Thyroid gland (tissue), 4 donors: ENCODE data around the gene TLR8.
"Not testable (repeated sequence)": the region's sequence is repeated elsewhere in the genome, so short reads cannot be mapped to it uniquely, and the experiment has no call there.

ENCODE experiments used
- CTCF ChIP-seq, 6 experiments: fragments of 200-600 bp in 3 of 6; fragments of 450-650 bp in 3 of 6; sonication (generic) in 3 of 6; IDR thresholded peaks; one replicate each; pipeline ENCODE4 v1.5.1; 2016 to 2019; ENCODE audit warnings: antibody characterized with exemption in 6 of 6, mild to moderate bottlenecking in 2 of 6, inconsistent platforms in 1 of 6, moderate library complexity in 1 of 6
- POLR2A ChIP-seq, 2 donors: fragments of 450-650 bp; IDR thresholded peaks; one replicate each; pipeline ENCODE4 v1.6.1; 2017; ENCODE audit warnings: antibody characterized with exemption in 2 of 2, mild to moderate bottlenecking in 2 of 2, moderate library complexity in 1 of 2

- TF ChIP-seq POLR2A, CTCF (IDR thresholded peaks at IDR 0.05): not testable (repeated sequence)
These were observed 56.9 kb downstream of the TLR8 start for GRCh38 chrX:12963210-12963850.
